ENCODE measurements around the gene RBM19.

RBM19 gene

GRCh38 chr12:113978080-113978479 lies 12.0 kb upstream of the RBM19 start:
- TF ChIP-seq SUZ12 (IDR thresholded peaks at IDR 0.05; ENCODE audit: extremely low read depth, insufficient read depth, insufficient read length) = no peak
- no peak for TF ChIP-seq ZNF274 (IDR thresholded peaks at IDR 0.05; ENCODE audit: low read depth, low read length)
- TF ChIP-seq YY1 (IDR thresholded peaks at IDR 0.05; ENCODE audit: insufficient read depth, insufficient read length) = no peak
- H3K9me3 ChIP-seq (ENCODE audit: insufficient read depth, low read length) = no peaks in the 10 kb centered on the region
- H3K4me3 ChIP-seq (ENCODE audit: insufficient read length, low read depth) = no peak overlapping the region
- H3K9ac ChIP-seq (ENCODE audit: insufficient read length, low read depth) = no peak overlapping the region
- H3K27me3 ChIP-seq (ENCODE audit: insufficient read depth, insufficient read length) = peaks cover 17% of the 10 kb centered on the region
- DNase-seq (ENCODE audit: low read depth, low spot score) = no peak
- H3K4me1 ChIP-seq (ENCODE audit: insufficient read depth, insufficient read length) = no peaks in the 10 kb centered on the region
- no peaks in the 10 kb centered on the region for H3K36me3 ChIP-seq (ENCODE audit: insufficient read depth, insufficient read length, low read length)

GRCh38 chr12:113974006-113974405 lies 7.9 kb upstream of the RBM19 start:
- peaks cover 6% of the 10 kb centered on the region for H3K27me3 ChIP-seq (ENCODE audit: insufficient read depth, insufficient read length)
- H3K36me3 ChIP-seq (ENCODE audit: insufficient read depth, insufficient read length, low read length) = no peaks in the 10 kb centered on the region
- no peak overlapping the region for H3K9ac ChIP-seq (ENCODE audit: insufficient read length, low read depth)
- no peak overlapping the region for H3K4me3 ChIP-seq (ENCODE audit: insufficient read length, low read depth)
- no peaks in the 10 kb centered on the region for H3K4me1 ChIP-seq (ENCODE audit: insufficient read depth, insufficient read length)
- no peaks in the 10 kb centered on the region for H3K9me3 ChIP-seq (ENCODE audit: insufficient read depth, low read length)
- no peak for DNase-seq (ENCODE audit: low read depth, low spot score)
- no peak for TF ChIP-seq YY1 (IDR thresholded peaks at IDR 0.05; ENCODE audit: insufficient read depth, insufficient read length)
- no peak for TF ChIP-seq SUZ12 (IDR thresholded peaks at IDR 0.05; ENCODE audit: extremely low read depth, insufficient read depth, insufficient read length)
- TF ChIP-seq ZNF274 (IDR thresholded peaks at IDR 0.05; ENCODE audit: low read depth, low read length) = no peak

- DNase-seq (ENCODE audit: low read depth, low spot score) = no peak
- TF ChIP-seq ZNF274 (IDR thresholded peaks at IDR 0.05; ENCODE audit: low read depth, low read length) (no peak), YY1 (IDR thresholded peaks at IDR 0.05; ENCODE audit: insufficient read depth, insufficient read length) (no peak), SUZ12 (IDR thresholded peaks at IDR 0.05; ENCODE audit: extremely low read depth, insufficient read depth, insufficient read length) (no peak)
- Histone ChIP-seq H3K36me3 (ENCODE audit: insufficient read depth, insufficient read length, low read length) (no peaks in the 10 kb centered on the region), H3K9ac (ENCODE audit: insufficient read length, low read depth) (no peak overlapping the region), H3K4me3 (ENCODE audit: insufficient read length, low read depth) (no peak overlapping the region), H3K4me1 (ENCODE audit: insufficient read depth, insufficient read length) (no peaks in the 10 kb centered on the region), H3K27me3 (ENCODE audit: insufficient read depth, insufficient read length) (peaks cover 3% of the 10 kb centered on the region), H3K9me3 (ENCODE audit: insufficient read depth, low read length) (no peaks in the 10 kb centered on the region)
These were observed 7.2 kb upstream of the RBM19 start for GRCh38 chr12:113973109-113973904.

- TF ChIP-seq ZNF274 (IDR thresholded peaks at IDR 0.05; ENCODE audit: low read depth, low read length) (no peak), YY1 (IDR thresholded peaks at IDR 0.05; ENCODE audit: insufficient read depth, insufficient read length) (no peak), SUZ12 (IDR thresholded peaks at IDR 0.05; ENCODE audit: extremely low read depth, insufficient read depth, insufficient read length) (no peak)
- Histone ChIP-seq H3K27me3 (ENCODE audit: insufficient read depth, insufficient read length) (peaks cover 9% of the 10 kb centered on the region), H3K9me3 (ENCODE audit: insufficient read depth, low read length) (no peaks in the 10 kb centered on the region), H3K4me3 (ENCODE audit: insufficient read length, low read depth) (no peak overlapping the region), H3K9ac (ENCODE audit: insufficient read length, low read depth) (no peak overlapping the region), H3K4me1 (ENCODE audit: insufficient read depth, insufficient read length) (no peaks in the 10 kb centered on the region), H3K36me3 (ENCODE audit: insufficient read depth, insufficient read length, low read length) (no peaks in the 10 kb centered on the region)
- DNase-seq (ENCODE audit: low read depth, low spot score) = no peak
These were observed 5.3 kb upstream of the RBM19 start for GRCh38 chr12:113971392-113971791.

- no peaks in the 10 kb centered on the region for H3K9me3 ChIP-seq (ENCODE audit: insufficient read depth, low read length)
- H3K9ac ChIP-seq (ENCODE audit: insufficient read length, low read depth) = no peak overlapping the region
- H3K4me1 ChIP-seq (ENCODE audit: insufficient read depth, insufficient read length) = no peaks in the 10 kb centered on the region
- TF ChIP-seq SUZ12 (IDR thresholded peaks at IDR 0.05; ENCODE audit: extremely low read depth, insufficient read depth, insufficient read length) (no peak), YY1 (IDR thresholded peaks at IDR 0.05; ENCODE audit: insufficient read depth, insufficient read length) (no peak), ZNF274 (IDR thresholded peaks at IDR 0.05; ENCODE audit: low read depth, low read length) (no peak)
- no peak overlapping the region for H3K4me3 ChIP-seq (ENCODE audit: insufficient read length, low read depth)
- H3K27me3 ChIP-seq (ENCODE audit: insufficient read depth, insufficient read length) = peaks cover 9% of the 10 kb centered on the region
- no peaks in the 10 kb centered on the region for H3K36me3 ChIP-seq (ENCODE audit: insufficient read depth, insufficient read length, low read length)
- DNase-seq (ENCODE audit: low read depth, low spot score) = no peak
These were observed 4.1 kb upstream of the RBM19 start for GRCh38 chr12:113970211-113970610.

- H3K9me3 ChIP-seq (ENCODE audit: insufficient read depth, low read length) = no peaks in the 10 kb centered on the region
- TF ChIP-seq YY1 (IDR thresholded peaks at IDR 0.05; ENCODE audit: insufficient read depth, insufficient read length) = no peak
- no peak for TF ChIP-seq ZNF274 (IDR thresholded peaks at IDR 0.05; ENCODE audit: low read depth, low read length)
- TF ChIP-seq SUZ12 (IDR thresholded peaks at IDR 0.05; ENCODE audit: extremely low read depth, insufficient read depth, insufficient read length) = no peak
- H3K36me3 ChIP-seq (ENCODE audit: insufficient read depth, insufficient read length, low read length) = peaks cover 21% of the 10 kb centered on the region
- DNase-seq (ENCODE audit: low read depth, low spot score) = no peak
- no peak overlapping the region for H3K4me3 ChIP-seq (ENCODE audit: insufficient read length, low read depth)
- H3K27me3 ChIP-seq (ENCODE audit: insufficient read depth, insufficient read length) = peaks cover 9% of the 10 kb centered on the region
- H3K4me1 ChIP-seq (ENCODE audit: insufficient read depth, insufficient read length) = no peaks in the 10 kb centered on the region
- no peak overlapping the region for H3K9ac ChIP-seq (ENCODE audit: insufficient read length, low read depth)
These were observed 1.2 kb upstream of the RBM19 start for GRCh38 chr12:113967368-113967767.

GRCh38 chr12:113962733-113963132 lies 3.4 kb downstream of the RBM19 start:
- Histone ChIP-seq H3K27me3 (ENCODE audit: insufficient read depth, insufficient read length) (peaks cover 9% of the 10 kb centered on the region), H3K9ac (ENCODE audit: insufficient read length, low read depth) (no peak overlapping the region), H3K4me1 (ENCODE audit: insufficient read depth, insufficient read length) (no peaks in the 10 kb centered on the region), H3K9me3 (ENCODE audit: insufficient read depth, low read length) (no peaks in the 10 kb centered on the region), H3K36me3 (ENCODE audit: insufficient read depth, insufficient read length, low read length) (peaks cover 67% of the 10 kb centered on the region), H3K4me3 (ENCODE audit: insufficient read length, low read depth) (no peak overlapping the region)
- DNase-seq (ENCODE audit: low read depth, low spot score) = no peak
- TF ChIP-seq SUZ12 (IDR thresholded peaks at IDR 0.05; ENCODE audit: extremely low read depth, insufficient read depth, insufficient read length) = no peak
- TF ChIP-seq YY1 (IDR thresholded peaks at IDR 0.05; ENCODE audit: insufficient read depth, insufficient read length) = no peak
- TF ChIP-seq ZNF274 (IDR thresholded peaks at IDR 0.05; ENCODE audit: low read depth, low read length) = no peak

All from NT2/D1 (cell line).